PC-3 (cell line): ENCODE data around the gene CMTM7. TPM values are rescaled to one million over a fixed set of nuclear protein-coding genes. Genes with fewer than 3 reads are reported as not detected.
"Not testable (repeated sequence)": the region's sequence is repeated elsewhere in the genome, so short reads cannot be mapped to it uniquely, and the experiment has no call there.

Source experiments
- ATAC-seq: fragments of 200-7000 bp; cut with Tn5 transposase; 2 replicates; pipeline ENCODE4 v1.9.1; 2020; ENCODE audit warnings: mild to moderate bottlenecking, moderate library complexity
- BruUV-seq: library from RNA; stranded (reverse); fragments of 400-500 nt; replicated peaks from 2 replicates; lab custom pipeline; 2021; lab: Mats Ljungman, UMichigan
- CTCF ChIA-PET: fragments of 300-600 bp; sonication (Branson Sonifier 250); formaldehyde crosslinking; loops from one replicate; lab custom pipeline; 2022; ENCODE audit warnings: antibody characterized with exemption; lab: Charles Lee
- POLR2A ChIA-PET: fragments of 300-600 bp; sonication (Branson Sonifier 250); formaldehyde crosslinking; loops from one replicate; lab custom pipeline; 2022; ENCODE audit warnings: antibody characterized with exemption; ENCODE audit not compliant: unreplicated experiment; lab: Charles Lee
- DNase-seq: peaks from one replicate; pipeline ENCODE4 v3.0.0-alpha.2; 2015
- H2AFZ ChIP-seq: fragments of 300-600 bp; sonication (generic); 2 replicates; pipeline ENCODE4 v1.6.0; 2016; ENCODE audit warnings: antibody characterized with exemption, low read length
- H3F3A ChIP-seq: fragments of 300-600 bp; sonication (generic); one replicate; pipeline ENCODE4 v1.6.0; 2017; ENCODE audit warnings: antibody characterized with exemption, low read length, control low read depth, mild to moderate bottlenecking; ENCODE audit not compliant: unreplicated experiment
- H3K27ac ChIP-seq: fragments of 300-600 bp; sonication (generic); 2 replicates; pipeline ENCODE4 v1.5.1; 2016; ENCODE audit warnings: mild to moderate bottlenecking, low read length
- H3K27me3 ChIP-seq: fragments of 300-600 bp; sonication (generic); 2 replicates; pipeline ENCODE4 v1.6.1; 2016; ENCODE audit warnings: low read length, mixed read lengths
- H3K36me3 ChIP-seq: fragments of 300-600 bp; sonication (generic); 2 replicates; pipeline ENCODE4 v1.6.1; 2016; ENCODE audit warnings: low read depth, mixed run types, low read length, mixed read lengths
- H3K4me1 ChIP-seq: fragments of 300-600 bp; sonication (generic); 2 replicates; pipeline ENCODE4 v1.5.1; 2016; ENCODE audit warnings: low read length; ENCODE audit not compliant: insufficient read depth
- H3K4me2 ChIP-seq: fragments of 300-600 bp; sonication (generic); 2 replicates; pipeline ENCODE4 v1.6.0; 2016; ENCODE audit warnings: low read length
- H3K4me3 ChIP-seq: fragments of 300-600 bp; sonication (generic); 2 replicates; pipeline ENCODE4 v1.5.1; 2016; ENCODE audit warnings: mild to moderate bottlenecking, low read length, mixed read lengths
- H3K79me2 ChIP-seq: fragments of 300-600 bp; sonication (generic); 2 replicates; pipeline ENCODE4 v1.6.1; 2017; ENCODE audit warnings: low read length, mixed read lengths
- H3K9ac ChIP-seq: fragments of 300-600 bp; sonication (generic); 2 replicates; pipeline ENCODE4 v1.6.0; 2016; ENCODE audit warnings: mild to moderate bottlenecking, low read length
- H3K9me2 ChIP-seq: fragments of 300-600 bp; sonication (generic); replicated peaks from 2 replicates; pipeline ENCODE4 v1.6.1; 2016; ENCODE audit warnings: mixed run types, low read length, mixed read lengths
- H3K9me3 ChIP-seq: fragments of 300-600 bp; sonication (generic); 2 replicates; pipeline ENCODE4 v1.6.1; 2016; ENCODE audit warnings: low read length, mixed read lengths
- H4K20me1 ChIP-seq: fragments of 300-600 bp; sonication (generic); 2 replicates; pipeline ENCODE4 v1.6.1; 2016; ENCODE audit warnings: low read length, mixed read lengths
- EZH2 ChIP-seq: fragments of 300-600 bp; sonication (generic); IDR thresholded peaks from one replicate; pipeline ENCODE4 v1.6.1; 2017; ENCODE audit warnings: antibody characterized with exemption, mild to moderate bottlenecking, low read length; ENCODE audit not compliant: unreplicated experiment
- EZH2phosphoT487 ChIP-seq: fragments of 300-600 bp; sonication (generic); IDR thresholded peaks from 2 replicates; pipeline ENCODE4 v1.6.1; 2018; ENCODE audit warnings: mild to moderate bottlenecking, antibody characterized with exemption, low read length, borderline replicate concordance
- intact Hi-C: fragments of 100-400 bp; cut with micrococcal nuclease; formaldehyde crosslinking; loops from 2 replicates; pipeline ENCODE4 v1.9.0; 2023
- total RNA-seq: library from RNA; depleted of rRNA; stranded (reverse); fragments of >200 nt; gene quantifications from 2 replicates; pipeline ENCODE4 v1.2.3, GENCODE V29; 2014
- TF ChIP-seq, protein P1 (sequence below): fragments of 300-600 bp; sonication (generic); conservative IDR thresholded peaks from 2 replicates; pipeline ENCODE4 v1.5.1; 2017; ENCODE audit warnings: antibody characterized with exemption, low read depth, mild to moderate bottlenecking, low read length

Gene CMTM7
- total RNA-seq, 1 experiment from 2014 or later, result 37.1 TPM

DNA sequence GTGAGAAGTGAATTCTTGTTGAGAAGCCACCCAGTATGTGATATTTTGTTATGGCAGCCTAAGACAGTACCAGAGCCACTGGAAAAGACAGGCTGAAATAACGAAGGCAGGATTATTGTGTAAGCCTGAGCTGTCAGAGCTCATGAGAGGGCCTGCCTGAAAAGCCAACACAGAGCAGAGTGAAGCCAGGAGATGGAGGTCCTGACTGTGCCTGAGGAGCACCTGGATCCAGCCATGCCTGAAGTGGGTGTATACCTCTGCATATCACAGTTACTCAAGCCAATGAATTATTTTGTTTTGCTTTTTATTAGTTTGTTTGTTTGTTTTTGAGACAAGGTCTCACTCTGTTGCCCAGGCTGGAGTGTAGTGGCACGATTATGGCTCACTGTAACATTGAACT is 4.1 kb upstream of the CMTM7 start:
- Histone ChIP-seq H3K27ac (no peak overlapping the region), H3K4me1 (peaks cover 12% of the 10 kb centered on the region), H3K4me3 (no peak overlapping the region), H3K9me2 (no peaks in the 10 kb centered on the region), H3F3A (no peaks in the 10 kb centered on the region), H2AFZ (no peak overlapping the region), H3K36me3 (no peaks in the 10 kb centered on the region), H3K79me2 (peaks cover 16% of the 10 kb centered on the region), H3K9ac (no peak overlapping the region), H3K4me2 (no peak overlapping the region), H3K9me3 (no peaks in the 10 kb centered on the region), H4K20me1 (0 out of 2 replicates have a peak, but pooled peaks cover 3% of the 10 kb centered on the region), H3K27me3 (no peaks in the 10 kb centered on the region)
- intact Hi-C loops, result no loop called here
- no peak for TF ChIP-seq EZH2
- no peak for TF ChIP-seq EZH2phosphoT487
- TF ChIP-seq, protein P1, sequence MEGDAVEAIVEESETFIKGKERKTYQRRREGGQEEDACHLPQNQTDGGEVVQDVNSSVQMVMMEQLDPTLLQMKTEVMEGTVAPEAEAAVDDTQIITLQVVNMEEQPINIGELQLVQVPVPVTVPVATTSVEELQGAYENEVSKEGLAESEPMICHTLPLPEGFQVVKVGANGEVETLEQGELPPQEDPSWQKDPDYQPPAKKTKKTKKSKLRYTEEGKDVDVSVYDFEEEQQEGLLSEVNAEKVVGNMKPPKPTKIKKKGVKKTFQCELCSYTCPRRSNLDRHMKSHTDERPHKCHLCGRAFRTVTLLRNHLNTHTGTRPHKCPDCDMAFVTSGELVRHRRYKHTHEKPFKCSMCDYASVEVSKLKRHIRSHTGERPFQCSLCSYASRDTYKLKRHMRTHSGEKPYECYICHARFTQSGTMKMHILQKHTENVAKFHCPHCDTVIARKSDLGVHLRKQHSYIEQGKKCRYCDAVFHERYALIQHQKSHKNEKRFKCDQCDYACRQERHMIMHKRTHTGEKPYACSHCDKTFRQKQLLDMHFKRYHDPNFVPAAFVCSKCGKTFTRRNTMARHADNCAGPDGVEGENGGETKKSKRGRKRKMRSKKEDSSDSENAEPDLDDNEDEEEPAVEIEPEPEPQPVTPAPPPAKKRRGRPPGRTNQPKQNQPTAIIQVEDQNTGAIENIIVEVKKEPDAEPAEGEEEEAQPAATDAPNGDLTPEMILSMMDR, result no peak
- ChIA-PET CTCF (no interaction called here), POLR2A (no interaction called here)
- no TSS peak for BruUV-seq
- ATAC-seq (no peak), DNase-seq (no peak)

- ATAC-seq, H3K36me3 ChIP-seq: not testable (repeated sequence)
- CTCF ChIA-PET, result interaction anchor here (0.9 kb wide), 1 partner anchor 78 kb away, joined by 4 read pairs; no protein-coding TSS in a partner anchor
Observed at GRCh38 chr3:32389577-32389976, 2.1 kb upstream of the CMTM7 start.

GRCh38 chr3:32392536-32393302 is 1.1 kb downstream of the CMTM7 start:
- POLR2A ChIA-PET, result no interaction called here
- TF ChIP-seq, protein P1, result no peak
- Histone ChIP-seq H3K9me2 (no peaks in the 10 kb centered on the region), H3K9ac (peak overlapping the region; percentile 94), H3K9me3 (no peaks in the 10 kb centered on the region), H3F3A (no peaks in the 10 kb centered on the region), H4K20me1 (peaks cover 34% of the 10 kb centered on the region), H2AFZ (peak overlapping the region; percentile 74), H3K4me1 (peaks cover 27% of the 10 kb centered on the region), H3K79me2 (peaks cover 68% of the 10 kb centered on the region), H3K4me3 (peak overlapping the region; percentile 99), H3K36me3 (peaks cover 4% of the 10 kb centered on the region; the same call in 1 of the 2 replicates), H3K4me2 (peak overlapping the region; percentile 94), H3K27me3 (no peaks in the 10 kb centered on the region), H3K27ac (peak overlapping the region; percentile 77)
- intact Hi-C loops, result loop anchor here (5.0 kb wide), 1 partner anchor 155 kb away; the partner anchor contains the start of gene CMTM8
- DNase-seq (peak; percentile 77), ATAC-seq (peak; percentile 54)
- CTCF ChIA-PET, result no interaction called here
- TSS peak; percentile 44 for BruUV-seq

More at GRCh38 chr3:32389577-32389976, 2.1 kb upstream of the CMTM7 start:
- H3K4me3 ChIP-seq, POLR2A ChIA-PET, H3K4me2 ChIP-seq, BruUV-seq, H3K27me3 ChIP-seq, intact Hi-C loops, H3K9me2 ChIP-seq, H2AFZ ChIP-seq, H3K27ac ChIP-seq, H3F3A ChIP-seq, H3K9ac ChIP-seq, H3K9me3 ChIP-seq: not testable (repeated sequence)
- H4K20me1 ChIP-seq, result peaks cover 24% of the 10 kb centered on the region
- peaks cover 27% of the 10 kb centered on the region for H3K4me1 ChIP-seq
- DNase-seq, result peak; percentile 30
- H3K79me2 ChIP-seq, result peaks cover 37% of the 10 kb centered on the region
